ENCODE measurements around the gene SNX13. TPM values are rescaled to one million over a fixed set of nuclear protein-coding genes. Genes with fewer than 3 reads are reported as not detected.

The SNX13 gene
- total and polyA plus RNA-seq, 9 of the 15 experiments (the other 6 are each of a cell fraction or from before 2014, with no cell fraction given): 5.6 to 33.2 (median 25.4) TPM

DNA sequence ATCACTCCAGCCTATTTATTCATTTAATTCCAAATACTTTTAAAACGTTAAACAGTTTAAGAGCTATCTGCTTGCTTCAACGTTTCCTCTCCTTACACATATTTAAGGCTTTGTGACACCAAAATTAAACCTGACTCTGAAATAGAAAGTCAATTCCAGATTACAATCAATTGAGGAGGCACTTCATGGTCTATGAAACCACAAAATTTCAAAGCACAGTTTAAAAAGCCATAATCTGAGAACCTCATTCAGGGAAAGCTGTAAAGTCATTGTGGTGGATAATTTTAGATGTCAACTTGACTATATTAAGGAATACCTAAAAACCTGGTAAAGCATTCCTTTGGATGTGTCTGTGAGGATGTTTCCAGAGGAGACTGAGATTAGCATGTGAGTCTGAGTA, 6.2 kb downstream of the SNX13 start:
- POLR2A ChIA-PET: no interaction called here
- DNase-seq (ENCODE audit: extremely low read depth in 1 of 4, low spot score in 3 of 4): no peak
- Histone ChIP-seq H3K4me3 (no peak overlapping the region), H3K79me2 (ENCODE audit: control insufficient read depth, insufficient read depth, low read length) (peaks cover 94% of the 10 kb centered on the region), H3K36me3 (ENCODE audit: control insufficient read depth, insufficient read depth, low read length) (peaks cover 7% of the 10 kb centered on the region; the same call in 1 of the 3 replicates), H3K9me1 (ENCODE audit: control insufficient read depth, insufficient read depth, low read length) (no peaks in the 10 kb centered on the region), H3K4me1 (replicated peaks in 1 of 2; ENCODE audit: control insufficient read depth in 2 of 2, insufficient read depth in 2 of 2, low read length in 2 of 2) (peaks cover 2 to 19% of the 10 kb centered on the region in 2 experiments; a peak in 3 of 5 replicates), H2AFZ (ENCODE audit: low read depth, low read length) (no peak overlapping the region), H4K20me1 (replicated peaks; ENCODE audit: control insufficient read depth, insufficient read depth, low read length) (peaks cover 21% of the 10 kb centered on the region; the same call in 1 of the 2 replicates), H3K27me3 (ENCODE audit: control insufficient read depth in 2 of 2, insufficient read depth in 2 of 2, low read length in 2 of 2) (no peaks in the 10 kb centered on the region), H3K9ac (ENCODE audit: insufficient read depth in 1 of 2, low read depth in 2 of 2, low read length in 2 of 2) (no peak overlapping the region), H3K9me3 (replicated peaks; ENCODE audit: control insufficient read depth, insufficient read depth, low read depth, low read length) (no peaks in the 10 kb centered on the region), H3K27ac (ENCODE audit: extremely low read depth, low read depth, low read length) (no peak overlapping the region), H3K4me2 (ENCODE audit: insufficient read depth, low read length) (no peak overlapping the region)
- WGBS (ENCODE audit: insufficient coverage, low coverage, missing lambda C conversion rate): 5% methylated on average over 2 of the region's 2 CpGs
- intact Hi-C loops (cut with micrococcal nuclease): no loop called here
- BruUV-seq (replicated peaks): no TSS peak
- CTCF ChIA-PET (ENCODE audit: low intra/inter-chr PET ratio): no interaction called here
- TF ChIP-seq, protein P1, sequence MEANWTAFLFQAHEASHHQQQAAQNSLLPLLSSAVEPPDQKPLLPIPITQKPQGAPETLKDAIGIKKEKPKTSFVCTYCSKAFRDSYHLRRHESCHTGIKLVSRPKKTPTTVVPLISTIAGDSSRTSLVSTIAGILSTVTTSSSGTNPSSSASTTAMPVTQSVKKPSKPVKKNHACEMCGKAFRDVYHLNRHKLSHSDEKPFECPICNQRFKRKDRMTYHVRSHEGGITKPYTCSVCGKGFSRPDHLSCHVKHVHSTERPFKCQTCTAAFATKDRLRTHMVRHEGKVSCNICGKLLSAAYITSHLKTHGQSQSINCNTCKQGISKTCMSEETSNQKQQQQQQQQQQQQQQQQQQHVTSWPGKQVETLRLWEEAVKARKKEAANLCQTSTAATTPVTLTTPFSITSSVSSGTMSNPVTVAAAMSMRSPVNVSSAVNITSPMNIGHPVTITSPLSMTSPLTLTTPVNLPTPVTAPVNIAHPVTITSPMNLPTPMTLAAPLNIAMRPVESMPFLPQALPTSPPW (CRISPR knock-in tag; IDR thresholded peaks at IDR 0.05): no peak
- TF ChIP-seq ETV1 (tag; conservative IDR thresholded peaks at IDR 0.05; ENCODE audit: low read depth): peak; percentile 26; the same call in 1 of the 2 replicates
- no peak for TF ChIP-seq POLR2G (IDR thresholded peaks at IDR 0.05; ENCODE audit: low read depth, low read length)
- no peak for TF ChIP-seq TEAD2 (tag; IDR thresholded peaks at IDR 0.05)
- 0 out of 2 replicates have a peak, but pooled peaks have one; percentile 9 for TF ChIP-seq C11orf30 (IDR thresholded peaks at IDR 0.05; ENCODE audit: low read depth)
- TF ChIP-seq, protein P2, sequence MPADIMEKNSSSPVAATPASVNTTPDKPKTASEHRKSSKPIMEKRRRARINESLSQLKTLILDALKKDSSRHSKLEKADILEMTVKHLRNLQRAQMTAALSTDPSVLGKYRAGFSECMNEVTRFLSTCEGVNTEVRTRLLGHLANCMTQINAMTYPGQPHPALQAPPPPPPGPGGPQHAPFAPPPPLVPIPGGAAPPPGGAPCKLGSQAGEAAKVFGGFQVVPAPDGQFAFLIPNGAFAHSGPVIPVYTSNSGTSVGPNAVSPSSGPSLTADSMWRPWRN (IDR thresholded peaks at IDR 0.05; ENCODE audit: low read depth): peak; percentile 36; the same call in 1 of the 2 replicates
- peak in 1 of 2 experiments; percentile 83; a peak in 2 of 4 replicates for TF ChIP-seq RCOR1 (IDR thresholded peaks at IDR 0.05; ENCODE audit: borderline replicate concordance in 1 of 2, low read depth in 2 of 2, low read length in 2 of 2)
- TF ChIP-seq NFE2 (IDR thresholded peaks at IDR 0.05; ENCODE audit: low read depth): peak; percentile 58
- peak; percentile 81 to 85 for TF ChIP-seq KDM1A (IDR thresholded peaks at IDR 0.05)
- TF ChIP-seq GATA2 (CRISPR knock-in tag; IDR thresholded peaks at IDR 0.05): 0 out of 2 replicates have a peak, but pooled peaks have one; percentile 12
- peak; percentile 39; the same call in 1 of the 2 replicates for TF ChIP-seq ESRRA (IDR thresholded peaks at IDR 0.05; ENCODE audit: borderline replicate concordance, low read depth)
- peak; percentile 19 for ATAC-seq
- in situ Hi-C loops (cut with MboI): no loop called here
- FAIRE-seq: no peak

Data from K562 (cell line).